Hematopoietic multipotent progenitor cell treated with erythropoietin and hydrocortisone succinate and interleukin-3 and kit ligand, for 15 days (in vitro differentiated cells): ENCODE data around the gene CPB1.
"Not testable (repeated sequence)": the region's sequence is repeated elsewhere in the genome, so short reads cannot be mapped to it uniquely, and the experiment has no call there.

Experiments
- DNase-seq: peaks from one replicate; pipeline ENCODE4 v3.0.0-alpha.2; 2015; ENCODE audit warnings: low spot score

Gene CPB1

DNA sequence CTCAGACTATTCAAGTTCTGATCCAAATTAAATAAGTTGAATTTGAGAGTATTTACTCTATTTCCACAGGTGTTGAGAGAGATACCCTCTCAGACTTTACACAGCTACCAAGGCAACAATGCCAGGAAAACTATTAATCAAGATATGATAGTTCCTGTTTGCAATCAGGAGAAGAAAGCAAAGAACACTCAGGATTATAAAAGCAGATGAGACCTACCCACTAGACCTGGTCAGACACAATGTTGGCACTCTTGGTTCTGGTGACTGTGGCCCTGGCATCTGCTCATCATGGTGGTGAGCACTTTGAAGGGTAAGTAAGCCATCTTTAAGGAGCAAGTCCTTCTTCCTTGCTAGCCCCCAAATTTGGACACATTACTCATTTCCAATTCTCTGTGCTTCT, at the start of gene CPB1:
Gene CPB1, plus strand, starts transcription at position 227 of the 400 bp plus-strand sequence. Its CDS starts 13 bp downstream, at position 240.
- no peak for DNase-seq

DNA sequence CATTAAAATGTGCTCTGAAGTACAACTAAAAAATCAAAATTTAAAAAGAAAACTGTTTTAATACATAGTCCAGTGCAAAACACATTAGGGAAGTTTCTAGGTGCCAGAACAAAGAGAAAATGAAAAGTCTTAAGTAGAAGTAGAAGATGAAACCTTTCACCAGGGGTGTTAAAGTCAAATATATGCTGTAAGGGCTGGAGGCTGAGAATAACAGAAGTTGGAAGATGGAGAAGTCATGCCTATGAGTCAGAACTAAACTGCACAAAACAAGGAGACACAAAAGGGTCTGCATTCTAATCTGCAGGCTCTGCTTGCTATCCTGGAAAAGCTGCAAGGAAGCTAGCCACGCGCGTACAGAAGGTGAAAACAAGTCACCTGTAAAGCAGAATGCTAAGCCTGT, 48.7 kb upstream of the CPB1 start:
- DNase-seq: no peak

DNA sequence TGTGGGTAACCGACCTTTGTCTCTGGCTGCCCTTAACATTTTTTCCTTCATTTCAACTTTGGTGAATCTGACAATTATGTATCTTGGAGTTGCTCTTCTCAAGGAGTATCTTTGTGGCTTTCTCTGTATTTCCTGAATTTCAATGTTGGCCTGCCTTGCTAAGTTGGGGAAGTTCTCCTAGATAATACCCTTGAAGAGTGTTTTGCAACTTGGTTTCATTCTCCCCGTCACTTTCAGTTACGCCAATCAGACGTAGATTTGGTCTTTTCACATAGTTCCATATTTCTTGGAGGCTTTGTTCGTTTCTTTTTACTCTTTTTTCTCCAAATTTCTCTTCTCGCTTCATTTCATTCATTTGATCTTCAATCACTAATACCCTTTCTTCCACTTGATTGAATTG, 42.6 kb upstream of the CPB1 start:
- DNase-seq: not testable (repeated sequence)

DNA sequence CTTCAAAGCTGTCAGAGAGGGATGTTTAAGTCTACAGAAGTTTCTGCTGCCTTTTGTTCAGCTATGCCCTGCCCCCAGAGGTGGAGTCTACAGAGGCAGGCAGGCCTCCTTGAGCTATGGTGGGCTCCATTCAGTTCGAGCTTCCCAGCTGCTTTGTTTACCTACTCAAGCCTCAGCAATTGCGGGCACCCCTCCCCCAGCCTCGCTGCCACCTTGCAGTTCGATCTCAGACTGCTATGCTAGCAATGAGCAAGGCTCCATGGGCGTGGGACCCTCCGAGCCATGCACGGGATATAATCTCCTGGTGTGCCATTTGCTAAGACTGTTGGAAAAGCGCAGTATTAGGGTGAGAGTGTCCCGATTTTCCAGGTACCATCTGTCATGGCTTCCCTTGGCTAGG, 41.5 kb upstream of the CPB1 start:
- DNase-seq: not testable (repeated sequence)

DNA sequence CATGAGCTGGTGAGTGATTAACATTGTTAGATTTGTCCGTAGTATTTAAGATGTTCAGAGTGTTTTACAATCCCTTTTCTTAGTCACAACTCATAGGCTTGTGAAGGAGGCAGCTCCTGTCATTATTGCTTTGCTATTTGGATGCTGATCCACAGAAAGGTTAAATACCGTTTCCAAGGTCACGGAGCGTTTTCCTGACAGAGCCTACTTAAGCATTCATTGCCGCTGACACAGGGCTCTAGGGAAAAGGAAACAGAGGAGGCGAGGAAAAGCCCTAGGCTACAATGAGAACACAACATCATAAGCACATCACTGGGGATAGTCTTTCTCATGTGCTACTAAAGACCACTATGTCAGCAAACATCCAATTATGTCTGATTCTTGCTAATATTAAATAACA, 38.5 kb upstream of the CPB1 start:
- no peak for DNase-seq

DNA sequence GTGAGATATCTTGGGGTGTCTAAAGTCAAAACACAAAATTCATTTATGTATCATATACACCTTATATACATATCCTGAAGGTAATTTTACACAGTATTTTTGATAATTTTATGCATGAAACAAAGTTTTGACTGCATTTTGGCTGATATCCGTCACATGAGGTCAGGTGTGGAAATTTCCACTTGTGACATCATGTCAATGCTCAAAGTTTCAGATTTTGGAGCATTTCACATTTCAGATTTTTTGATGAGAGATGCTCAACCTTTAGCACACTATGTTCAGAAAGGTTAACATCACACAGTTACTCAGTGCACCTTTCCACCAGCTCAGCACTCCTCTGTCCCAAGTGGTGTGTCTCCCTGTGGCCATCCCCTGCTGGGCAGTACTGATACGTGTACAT, 37.7 kb upstream of the CPB1 start:
- DNase-seq: no peak

DNA sequence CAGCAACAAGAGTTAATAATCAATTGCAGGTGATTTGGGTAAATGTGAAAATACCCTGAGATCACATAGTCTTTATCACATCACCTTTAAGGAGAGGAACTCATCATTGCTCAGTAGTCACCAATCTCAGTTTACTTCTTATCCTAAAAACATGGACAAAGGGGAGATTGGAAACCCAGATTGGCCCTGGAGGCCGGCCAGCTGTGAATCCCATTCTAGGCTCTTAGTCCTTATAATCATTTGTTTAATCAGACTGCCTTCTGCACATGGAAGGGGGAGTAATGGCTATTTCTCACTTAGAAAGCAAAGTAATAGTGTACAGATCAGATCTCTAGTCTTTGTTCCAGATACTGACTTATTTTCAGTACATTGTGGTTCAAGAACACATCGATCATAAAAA, 37.2 kb upstream of the CPB1 start:
- DNase-seq: no peak

DNA sequence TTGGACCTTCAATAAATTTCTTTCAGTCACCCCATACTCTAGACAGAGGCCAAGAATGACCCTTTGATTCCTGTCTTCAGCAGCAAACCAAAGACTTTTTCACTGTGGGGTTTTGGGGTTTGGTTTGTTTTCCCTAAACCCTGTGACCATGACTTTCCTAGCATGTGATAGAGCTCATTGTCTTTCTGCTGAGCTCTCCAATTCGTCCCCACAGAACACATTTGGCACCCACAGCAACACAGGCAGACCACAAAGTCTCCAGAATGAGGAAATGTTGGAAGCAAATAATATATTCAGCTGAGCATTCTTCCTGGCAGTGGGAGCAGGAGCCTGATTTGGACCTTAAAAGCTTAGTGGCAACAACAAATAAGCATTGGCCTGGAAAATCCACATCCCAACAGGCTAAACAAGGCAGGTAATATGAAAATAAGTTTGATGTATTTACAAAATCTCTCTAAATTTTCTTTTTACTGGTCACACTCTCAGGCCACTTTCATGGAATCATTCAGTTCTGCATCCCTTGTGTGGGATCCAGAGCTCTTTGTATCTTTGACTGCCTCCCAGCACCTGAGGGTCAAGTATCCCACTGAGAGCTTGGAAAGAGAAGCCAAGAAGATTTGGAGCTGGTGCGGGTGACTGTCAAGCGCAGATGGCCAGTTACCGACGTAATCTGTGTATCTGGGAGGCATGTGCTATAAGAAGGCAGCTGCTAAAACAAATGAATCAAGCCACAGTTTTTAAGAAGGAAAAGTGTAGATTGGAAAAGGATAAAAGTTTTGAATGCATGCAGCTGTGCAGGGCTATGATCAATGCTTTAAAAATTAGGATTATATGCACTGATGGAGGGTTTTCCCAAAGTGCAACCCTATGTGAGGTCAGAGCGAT, 36.5 kb upstream of the CPB1 start:
- DNase-seq: no peak

DNA sequence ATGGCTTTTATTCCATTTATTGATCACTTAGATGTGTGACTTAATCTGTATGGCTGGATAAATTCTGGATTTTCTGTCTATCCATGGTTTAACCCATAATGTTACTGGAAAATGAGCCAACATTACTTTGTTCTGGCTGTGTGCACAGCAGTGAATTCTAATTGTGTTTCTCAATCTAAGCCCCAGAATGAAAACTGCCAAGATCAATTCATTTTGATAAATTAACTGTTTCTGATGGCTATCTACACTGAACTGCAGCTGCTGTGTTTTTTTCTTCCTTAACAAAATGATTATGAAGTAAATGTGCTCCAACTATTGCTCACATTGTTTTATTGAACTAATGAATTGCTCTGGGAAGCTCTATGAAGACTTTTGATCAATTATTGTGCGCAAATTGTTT, 35.7 kb upstream of the CPB1 start:
- no peak for DNase-seq

DNA sequence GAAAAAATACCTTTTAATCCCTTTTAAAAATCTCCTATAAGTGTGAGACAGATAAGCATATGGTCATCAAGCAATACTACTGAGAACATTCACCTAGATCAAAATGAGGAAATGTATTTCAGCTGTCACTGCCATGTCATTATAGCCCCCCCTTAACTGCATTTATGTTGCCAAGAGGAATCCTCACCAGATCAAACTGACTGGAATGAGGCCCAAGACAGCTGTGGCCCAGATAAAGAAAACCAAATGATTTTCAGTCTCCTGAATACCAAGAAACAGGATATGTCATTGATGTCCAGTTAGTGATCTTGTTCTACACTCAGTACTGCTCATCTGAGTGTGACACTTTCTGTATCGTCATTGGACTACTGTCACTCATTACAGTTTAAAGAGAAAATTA, 35.1 kb upstream of the CPB1 start:
- DNase-seq: no peak

DNA sequence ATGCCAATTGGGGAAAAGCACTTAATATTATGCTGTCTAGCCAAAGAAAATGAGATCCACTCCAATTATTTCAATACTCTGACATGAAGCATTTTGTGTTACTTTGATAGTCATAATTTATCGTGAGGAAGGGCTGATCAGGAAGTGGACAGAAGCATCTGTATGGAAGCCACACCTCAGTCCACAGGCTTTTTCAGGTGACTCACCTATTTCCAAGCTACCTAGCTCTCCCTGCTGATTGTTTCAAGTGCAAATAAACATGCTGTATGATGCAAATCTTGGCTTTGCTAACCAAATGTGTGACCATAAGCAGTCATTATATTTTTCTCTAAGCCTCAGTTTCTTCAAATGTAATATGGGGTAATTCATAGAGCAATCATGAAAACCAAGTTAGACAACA, 30.8 kb upstream of the CPB1 start:
- no peak for DNase-seq

DNA sequence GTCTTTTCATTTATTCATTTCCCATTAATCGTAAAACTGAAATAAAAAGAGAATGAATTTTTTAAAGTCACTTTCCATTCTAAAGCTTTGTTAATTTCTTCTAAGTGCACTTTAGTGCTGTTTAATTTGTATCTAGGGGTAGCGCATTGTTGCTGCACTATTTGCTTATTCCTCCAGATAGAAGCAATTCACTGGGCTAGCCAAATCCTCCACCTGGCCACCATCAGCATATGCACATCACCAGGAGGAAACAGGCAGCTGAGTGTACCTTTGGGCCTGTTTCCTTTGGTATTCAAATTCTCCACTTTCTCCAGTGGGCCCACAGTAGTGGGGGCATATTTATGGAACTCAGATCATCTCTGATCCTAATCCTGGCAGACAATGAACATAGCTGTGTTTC, 29.8 kb upstream of the CPB1 start:
- no peak for DNase-seq

DNA sequence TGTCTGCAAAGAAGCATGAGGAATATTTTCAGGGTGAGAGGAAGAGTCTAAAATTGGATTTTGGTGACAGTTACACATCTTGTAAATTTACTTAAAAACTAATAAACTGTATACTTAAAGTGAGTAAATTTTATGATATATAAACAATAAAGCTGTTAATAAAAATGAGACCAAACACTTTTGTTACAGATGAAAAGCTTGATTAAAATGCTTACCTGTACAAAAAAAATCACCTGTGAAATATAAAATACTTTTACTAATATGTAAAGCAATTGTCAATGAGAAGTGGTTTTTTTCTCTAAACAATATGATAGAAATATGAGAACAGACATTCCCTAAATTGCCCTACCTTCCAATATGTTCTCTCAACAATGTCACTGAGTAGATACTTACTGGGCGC, 27.2 kb upstream of the CPB1 start:
- DNase-seq: no peak

DNA sequence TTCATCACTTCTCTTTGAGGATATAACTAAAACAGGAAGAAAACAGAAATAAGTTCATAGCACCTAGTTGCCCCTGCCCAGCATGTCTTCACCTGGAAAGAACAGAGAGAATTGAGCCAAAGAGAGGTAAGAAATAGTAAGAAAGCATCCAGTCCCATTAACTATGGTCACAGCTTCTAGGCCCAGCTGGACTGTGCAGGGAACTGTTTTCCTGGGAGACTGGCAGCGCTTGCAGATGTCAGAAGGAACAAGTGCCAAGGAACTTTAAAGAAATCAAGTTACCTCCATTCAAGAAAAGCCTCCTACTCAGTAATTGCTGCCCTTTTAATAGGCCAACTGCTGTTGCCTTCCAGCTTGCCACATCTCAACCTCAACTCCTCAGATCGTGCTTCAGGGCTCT, 17.8 kb upstream of the CPB1 start:
- DNase-seq: no peak

DNA sequence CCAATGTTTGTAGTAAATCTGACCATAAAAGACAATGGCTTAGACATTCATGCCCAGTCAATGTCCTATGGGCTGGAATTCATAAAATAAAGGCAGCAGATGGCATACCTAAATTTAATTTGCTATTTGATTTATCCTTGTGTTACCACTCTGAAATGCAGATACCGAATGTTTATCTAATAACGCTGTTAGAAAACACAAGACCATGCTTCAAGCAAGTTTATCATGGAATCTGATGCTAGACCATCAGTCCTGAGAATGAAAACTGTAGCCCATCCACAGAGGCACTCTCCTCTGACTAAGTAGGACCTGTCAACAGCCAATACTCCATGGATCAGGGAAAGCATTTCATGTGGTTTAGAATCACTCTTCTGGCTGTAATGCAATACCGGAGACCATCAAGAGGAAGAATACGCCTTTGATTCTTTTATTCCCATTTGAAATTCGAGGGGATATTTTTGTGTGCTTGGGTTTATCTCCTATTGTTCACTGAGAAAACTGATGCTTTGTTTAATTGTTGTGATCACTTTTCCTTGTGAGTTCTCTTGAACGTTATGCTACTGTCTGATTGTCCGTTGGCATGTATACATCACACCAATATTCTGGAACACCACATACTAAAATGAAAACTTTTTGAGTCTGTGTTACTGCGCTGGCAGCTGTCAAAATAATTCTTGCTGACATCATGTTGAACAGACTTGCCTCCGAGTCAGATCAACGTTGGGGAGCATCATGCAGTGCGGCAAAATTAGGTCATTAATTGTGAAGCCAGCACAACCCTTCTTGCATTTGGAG, 12.1 kb upstream of the CPB1 start:
- no peak for DNase-seq

DNA sequence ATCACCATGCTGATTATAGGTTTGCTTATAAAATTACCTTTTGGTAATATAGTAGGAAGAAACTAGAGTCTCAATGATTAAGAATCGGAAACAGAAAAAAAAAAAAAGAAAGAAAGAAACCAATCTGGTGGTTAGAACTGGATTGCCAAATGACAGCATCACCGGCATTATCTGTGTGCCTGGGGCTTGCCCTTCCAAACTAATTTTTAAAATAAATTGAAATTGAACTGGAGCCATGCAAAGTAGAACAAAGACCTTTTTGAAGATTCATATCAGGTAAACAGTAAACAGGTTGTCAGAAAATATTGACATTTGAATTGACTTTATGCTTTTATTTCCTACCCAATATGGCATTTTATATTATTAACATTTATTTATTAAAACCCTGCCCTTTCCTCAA, 11.2 kb upstream of the CPB1 start:
- DNase-seq: no peak

DNA sequence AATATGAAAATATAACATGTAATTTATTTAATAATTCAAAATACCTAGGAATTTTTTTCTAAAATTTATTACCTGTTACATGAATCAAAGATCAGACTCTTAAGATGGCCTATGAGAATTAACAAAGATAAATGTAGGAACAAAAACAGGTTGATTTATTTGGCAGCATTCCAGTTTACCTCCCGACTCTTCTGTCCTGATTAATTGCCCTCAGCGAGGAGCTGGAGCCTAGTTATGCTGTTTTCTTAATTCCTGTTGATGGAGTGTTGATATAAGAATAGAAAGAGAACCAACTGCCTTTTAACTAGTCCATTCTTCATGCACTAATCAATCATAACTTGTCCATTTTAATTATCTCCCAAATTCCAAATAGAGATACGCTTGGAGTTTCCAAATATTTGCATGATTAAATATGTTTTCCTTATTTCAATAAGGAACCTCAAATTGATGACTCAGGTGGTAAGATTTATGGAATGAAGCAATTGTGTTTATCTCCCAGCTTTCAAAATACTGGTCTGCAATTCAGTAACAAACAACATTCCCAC, 10.6 kb upstream of the CPB1 start:
- DNase-seq: no peak

DNA sequence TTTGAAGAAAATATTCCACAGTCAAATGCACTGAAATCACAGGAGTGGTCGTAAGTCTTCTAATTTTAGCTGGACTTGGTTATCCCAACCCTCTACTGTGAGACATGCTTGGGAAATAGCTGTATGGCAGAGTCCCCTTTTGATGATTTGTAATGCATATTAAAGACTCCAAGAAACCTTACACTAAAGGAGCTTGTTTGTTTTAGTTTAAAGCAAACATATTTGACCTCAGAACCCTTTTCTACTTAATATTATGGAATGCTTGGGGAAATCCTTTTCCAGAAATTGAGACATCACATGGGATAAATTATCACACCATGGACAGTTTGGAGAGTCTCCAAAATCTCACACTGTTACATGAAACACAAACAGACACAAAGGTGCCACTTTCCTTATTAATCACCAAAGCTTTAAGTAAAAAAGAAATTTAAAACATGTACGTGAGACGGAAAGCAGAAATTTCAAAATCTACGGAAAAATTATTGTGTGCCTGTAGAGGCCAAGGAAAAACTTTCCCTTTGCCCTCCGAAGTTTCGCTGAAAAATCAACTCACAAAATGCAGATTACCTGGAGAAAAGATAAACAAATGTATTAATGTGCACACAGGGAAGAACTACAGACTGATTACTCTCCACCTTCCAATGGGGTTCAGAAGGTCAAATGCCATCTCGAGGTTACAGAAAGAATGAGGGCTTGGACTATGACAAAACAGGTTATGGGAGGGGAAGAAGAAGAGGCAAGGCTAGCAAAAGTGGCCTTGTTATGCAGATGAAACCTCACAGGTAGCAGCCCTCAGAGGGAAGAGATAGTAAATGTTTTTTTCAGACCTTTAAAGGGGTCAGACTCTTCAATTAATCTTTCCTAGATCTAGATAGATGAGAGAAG, 7.0 kb upstream of the CPB1 start:
- no peak for DNase-seq

DNA sequence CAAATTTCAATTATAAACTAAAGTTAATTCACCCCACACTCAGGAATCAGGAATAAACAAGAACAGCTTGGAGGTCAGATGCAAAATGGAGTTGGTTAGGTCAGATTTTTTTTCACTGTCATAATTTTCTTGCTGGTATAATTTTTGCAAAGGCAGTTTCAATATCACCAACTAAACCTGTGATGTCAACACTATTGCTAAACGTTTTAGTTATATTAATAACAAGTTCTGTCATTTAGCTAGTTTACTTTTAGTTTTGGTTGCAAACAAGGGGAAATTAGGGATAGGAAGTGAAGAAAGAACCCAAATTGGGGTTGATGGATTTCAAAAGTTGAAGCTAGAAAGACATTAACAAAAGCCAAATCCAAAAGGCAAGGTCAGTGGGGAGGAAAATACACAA, 4.6 kb upstream of the CPB1 start:
- DNase-seq: no peak

DNA sequence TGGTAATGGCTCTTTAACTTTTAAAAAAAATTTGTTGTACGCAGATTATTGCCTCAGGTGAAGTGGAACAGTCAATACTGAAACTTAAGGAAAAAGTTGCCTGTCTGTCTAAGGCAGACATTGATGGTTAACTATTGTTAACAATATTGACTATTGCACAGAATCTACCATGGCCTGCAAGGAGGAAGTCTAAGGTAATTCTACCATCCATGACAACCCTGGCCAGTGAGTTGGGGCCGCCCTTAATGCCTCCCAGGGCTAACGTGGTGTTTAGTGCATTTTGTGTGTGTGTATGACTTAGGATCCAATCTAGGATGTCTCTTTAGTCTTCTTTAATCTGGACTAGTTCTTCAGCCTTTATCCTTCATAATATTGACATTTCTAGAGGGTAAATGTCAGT, 2.1 kb upstream of the CPB1 start:
- DNase-seq: no peak

DNA sequence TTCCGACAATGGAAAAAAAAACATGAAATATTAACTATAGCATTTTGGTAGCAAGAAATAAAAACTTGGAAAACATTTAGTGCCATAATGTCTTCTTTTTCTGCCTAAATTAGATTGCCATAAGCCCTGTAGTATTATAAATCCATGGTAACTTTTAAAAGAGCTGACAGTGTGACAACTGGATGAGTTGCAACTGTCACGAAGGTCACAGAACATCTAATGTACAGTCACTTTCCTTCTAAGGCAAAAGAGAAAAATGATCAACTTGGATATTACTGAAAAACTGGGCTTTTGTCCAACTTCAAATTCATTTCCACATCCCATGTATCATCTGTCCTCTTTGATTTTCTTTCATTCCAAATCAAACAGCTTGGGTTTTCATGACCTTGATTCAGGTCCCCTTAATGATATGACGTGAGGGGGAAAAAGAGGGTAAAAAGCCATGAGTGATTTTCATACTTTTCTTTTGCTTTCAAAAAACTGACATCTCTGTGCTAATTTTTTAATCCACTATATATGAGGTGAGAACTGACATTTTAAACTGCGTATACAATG, 602 bp downstream of the CPB1 start:
- DNase-seq: no peak

DNA sequence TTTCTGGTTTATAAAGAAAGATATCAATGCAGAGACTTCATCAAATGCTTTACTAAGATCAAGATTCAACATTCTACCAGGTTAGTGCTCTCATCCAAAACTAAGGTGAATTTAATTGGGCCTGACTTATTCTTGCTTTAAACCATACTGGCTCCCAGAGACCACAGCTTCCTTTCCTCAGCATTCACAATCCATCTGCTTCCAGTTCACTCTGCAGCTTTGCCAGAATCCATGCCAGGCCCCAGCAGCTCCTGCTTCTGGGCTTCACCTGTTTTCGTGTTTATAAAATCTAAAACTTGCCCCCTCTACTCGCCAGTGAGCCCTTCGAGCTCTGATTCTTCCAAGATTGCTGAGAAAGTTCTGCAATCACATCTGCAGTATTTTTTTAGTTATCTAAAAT, 2.3 kb downstream of the CPB1 start:
- no peak for DNase-seq
